GM12875 (cell line): ENCODE data around the gene PRR18.

Source experiments
- H3K4me3 ChIP-seq: one replicate; pipeline ENCODE4 v1.5.1; 2011; ENCODE audit warnings: low read depth, low read length, control low read depth
- TF ChIP-seq, protein P1 (sequence below): IDR thresholded peaks from 2 replicates; pipeline ENCODE4 v1.5.1; 2011; ENCODE audit warnings: low read depth, mild to moderate bottlenecking, control low read depth, inconsistent platforms, low read length, moderate library complexity, borderline replicate concordance; ENCODE audit not compliant: insufficient read depth

PRR18 gene

GRCh38 chr6:166293731-166294584 lies 14.2 kb downstream of the PRR18 start:
- no peak overlapping the region for H3K4me3 ChIP-seq
- TF ChIP-seq, protein P1, sequence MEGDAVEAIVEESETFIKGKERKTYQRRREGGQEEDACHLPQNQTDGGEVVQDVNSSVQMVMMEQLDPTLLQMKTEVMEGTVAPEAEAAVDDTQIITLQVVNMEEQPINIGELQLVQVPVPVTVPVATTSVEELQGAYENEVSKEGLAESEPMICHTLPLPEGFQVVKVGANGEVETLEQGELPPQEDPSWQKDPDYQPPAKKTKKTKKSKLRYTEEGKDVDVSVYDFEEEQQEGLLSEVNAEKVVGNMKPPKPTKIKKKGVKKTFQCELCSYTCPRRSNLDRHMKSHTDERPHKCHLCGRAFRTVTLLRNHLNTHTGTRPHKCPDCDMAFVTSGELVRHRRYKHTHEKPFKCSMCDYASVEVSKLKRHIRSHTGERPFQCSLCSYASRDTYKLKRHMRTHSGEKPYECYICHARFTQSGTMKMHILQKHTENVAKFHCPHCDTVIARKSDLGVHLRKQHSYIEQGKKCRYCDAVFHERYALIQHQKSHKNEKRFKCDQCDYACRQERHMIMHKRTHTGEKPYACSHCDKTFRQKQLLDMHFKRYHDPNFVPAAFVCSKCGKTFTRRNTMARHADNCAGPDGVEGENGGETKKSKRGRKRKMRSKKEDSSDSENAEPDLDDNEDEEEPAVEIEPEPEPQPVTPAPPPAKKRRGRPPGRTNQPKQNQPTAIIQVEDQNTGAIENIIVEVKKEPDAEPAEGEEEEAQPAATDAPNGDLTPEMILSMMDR: no peak

GRCh38 chr6:166289207-166290060 lies 18.8 kb downstream of the PRR18 start:
- TF ChIP-seq, protein P1: no peak

DNA sequence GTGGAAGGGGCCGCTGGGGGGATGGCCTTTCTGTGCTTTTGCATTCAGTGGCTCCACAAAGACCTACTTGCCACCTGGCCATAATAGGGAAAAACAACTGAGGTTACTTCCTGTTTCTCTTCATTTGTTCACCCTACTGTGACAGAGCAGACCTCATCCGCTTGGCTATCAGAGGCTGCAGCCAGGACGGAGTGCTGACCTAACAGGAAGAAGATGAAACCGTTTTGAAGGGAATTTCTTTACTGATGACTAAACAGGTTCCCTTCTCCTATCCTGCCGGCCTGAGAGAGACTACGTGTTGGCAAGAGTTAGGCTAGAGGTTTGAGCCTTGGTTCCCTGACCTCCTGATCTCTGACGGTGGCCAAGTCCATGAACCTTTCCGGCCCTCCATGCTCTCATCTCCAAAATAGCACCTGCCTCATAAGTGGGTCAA lies 21.3 kb downstream of the PRR18 start:
- no peak overlapping the region for H3K4me3 ChIP-seq
- TF ChIP-seq, protein P1: no peak

More at GRCh38 chr6:166289207-166290060, 18.8 kb downstream of the PRR18 start:
- H3K4me3 ChIP-seq: no peak overlapping the region

DNA sequence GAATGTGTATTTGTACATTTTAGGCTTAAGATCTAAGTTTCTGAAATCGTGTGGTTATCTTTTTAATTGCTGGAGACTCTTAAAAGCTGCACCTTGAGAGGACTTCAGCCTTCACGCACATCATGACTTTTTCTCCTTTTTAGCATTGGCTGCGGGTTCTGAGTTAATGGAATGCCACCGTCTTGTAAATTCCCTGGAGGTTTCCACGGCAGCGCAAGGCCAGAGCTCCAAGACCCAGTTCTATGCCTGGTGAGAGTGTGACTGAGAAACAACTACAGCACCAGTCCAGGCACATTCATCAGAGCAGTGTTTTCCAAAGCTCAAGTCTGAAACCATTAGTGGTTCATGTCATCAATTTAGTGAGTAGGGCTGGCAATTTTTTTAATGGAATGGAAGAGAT lies 23.0 kb downstream of the PRR18 start:
- H3K4me3 ChIP-seq: no peak overlapping the region
- TF ChIP-seq, protein P1: no peak

DNA sequence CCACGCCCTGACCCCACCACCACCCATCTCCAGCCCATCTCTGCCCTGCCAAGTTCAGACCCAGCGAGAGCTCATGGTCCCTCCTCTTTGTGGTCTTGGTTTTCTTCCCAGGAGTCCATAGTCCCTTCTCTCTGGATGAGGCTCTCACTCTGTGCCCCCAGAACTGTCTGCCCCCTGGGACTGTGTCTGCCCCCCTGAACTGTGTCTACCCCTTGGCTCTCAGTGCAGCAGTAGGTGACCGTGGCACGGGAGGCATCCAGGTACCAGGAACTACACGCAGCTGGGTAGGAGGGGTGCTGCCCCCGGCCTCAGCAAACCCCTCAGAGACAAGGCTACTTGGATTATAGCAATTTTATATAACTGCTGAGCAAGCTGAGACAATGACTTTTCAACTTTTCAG lies 23.6 kb downstream of the PRR18 start:
- TF ChIP-seq, protein P1: no peak
- H3K4me3 ChIP-seq: no peak overlapping the region

GRCh38 chr6:166282394-166283032 lies 25.7 kb downstream of the PRR18 start:
- TF ChIP-seq, protein P1: no peak
- no peak overlapping the region for H3K4me3 ChIP-seq
